H1 (cell line): ENCODE results near the gene SFRP5. TPM values are rescaled to one million over a fixed set of nuclear protein-coding genes. Genes with fewer than 3 reads are reported as not detected.

Experiments
- CTCF ChIA-PET: fragments of 300-600 bp; sonication (Branson Sonifier 250); formaldehyde crosslinking; loops from one replicate; lab custom pipeline; 2021; ENCODE audit not compliant: partially characterized antibody; lab: Charles Lee
- POLR2A ChIA-PET: fragments of 300-600 bp; sonication (Branson Sonifier 250); formaldehyde crosslinking; loops from one replicate; lab custom pipeline; 2021; ENCODE audit warnings: inconsistent platforms; ENCODE audit not compliant: partially characterized antibody; lab: Charles Lee
- DNase-seq, 2 experiments: peaks; one replicate each; pipeline versions ENCODE4 v3.0.0 to v3.0.0-alpha.2; 2010 to 2022; ENCODE audit warnings: low spot score in 2 of 2, low read depth in 1 of 2, mixed read lengths in 1 of 2
- FAIRE-seq: peaks from 2 replicates; lab custom pipeline; 2011; peaks lifted over from hg19 to GRCh38; lab: Jason Lieb, UNC
- H2AFZ ChIP-seq: 2 replicates; pipeline ENCODE4 v1.8.1; 2012; ENCODE audit warnings: low read length, inconsistent platforms
- H2AK5ac ChIP-seq: 2 replicates; pipeline ENCODE4 v1.6.1; 2013; ENCODE audit warnings: low read depth, low read length
- H2BK120ac ChIP-seq: replicated peaks from 2 replicates; pipeline ENCODE3; 2013; ENCODE audit warnings: low read depth, low read length, inconsistent platforms
- H2BK12ac ChIP-seq: 2 replicates; pipeline ENCODE4 v1.6.1; 2013; ENCODE audit warnings: low read depth, low read length
- H2BK15ac ChIP-seq: 2 replicates; pipeline ENCODE4 v1.6.1; 2013; ENCODE audit warnings: low read length
- H2BK20ac ChIP-seq: 2 replicates; pipeline ENCODE4 v1.6.1; 2013; ENCODE audit warnings: low read length
- H2BK5ac ChIP-seq: 2 replicates; pipeline ENCODE4 v1.6.1; 2013; ENCODE audit warnings: low read depth, low read length
- H3K14ac ChIP-seq: 2 replicates; pipeline ENCODE4 v1.6.1; 2013; ENCODE audit warnings: inconsistent platforms; ENCODE audit not compliant: insufficient read length
- H3K18ac ChIP-seq: 2 replicates; pipeline ENCODE4 v1.6.1; 2013; ENCODE audit warnings: low read length; ENCODE audit errors: extremely low read depth
- H3K23ac ChIP-seq: 2 replicates; pipeline ENCODE4 v1.6.1; 2013; ENCODE audit warnings: inconsistent platforms; ENCODE audit not compliant: insufficient read length
- H3K23me2 ChIP-seq: 2 replicates; pipeline ENCODE4 v1.6.1; 2013; ENCODE audit warnings: low read depth, low read length
- H3K27ac ChIP-seq: 2 replicates; pipeline ENCODE4 v1.6.1; 2011; ENCODE audit warnings: low read depth, low read length, inconsistent platforms
- H3K27me3 ChIP-seq, 4 experiments: replicated peaks in 1 of 4; 1 replicate in 1 of 4; 2 replicates in 3 of 4; pipeline versions ENCODE4 v1.6.1 to v1.8.1; 2011 to 2013; ENCODE audit warnings: low read length in 3 of 4, mild to moderate bottlenecking in 3 of 4, inconsistent platforms in 2 of 4, mixed read lengths in 2 of 4, moderate library complexity in 1 of 4; ENCODE audit not compliant: control insufficient read depth in 3 of 4, insufficient read depth in 3 of 4; ENCODE audit errors: extremely low read depth in 1 of 4
- H3K36me3 ChIP-seq, 4 experiments: 2 replicates each; pipeline versions ENCODE4 v1.6.1 to v1.8.1; 2011 to 2013; ENCODE audit warnings: mild to moderate bottlenecking in 4 of 4, low read length in 3 of 4, moderate library complexity in 2 of 4, control low read depth in 1 of 4, inconsistent platforms in 1 of 4; ENCODE audit not compliant: insufficient read depth in 4 of 4, control insufficient read depth in 2 of 4
- H3K4ac ChIP-seq: replicated peaks from 2 replicates; pipeline ENCODE3; 2013; ENCODE audit warnings: low read length, low read depth, mixed read lengths, inconsistent platforms; ENCODE audit not compliant: insufficient read length
- H3K4me1 ChIP-seq, 4 experiments: replicated peaks in 1 of 4; 1 replicate in 1 of 4; 2 replicates in 3 of 4; pipeline versions ENCODE4 v1.6.1 to v1.8.1; 2011 to 2013; ENCODE audit warnings: low read length in 3 of 4, inconsistent platforms in 2 of 4, mixed read lengths in 1 of 4; ENCODE audit not compliant: insufficient read depth in 4 of 4, control insufficient read depth in 3 of 4
- H3K4me2 ChIP-seq, 2 experiments: 2 replicates each; pipeline versions ENCODE4 v1.6.1 to v1.8.1; 2011 to 2013; ENCODE audit warnings: low read depth in 2 of 2, low read length in 2 of 2, control low read depth in 1 of 2, inconsistent platforms in 1 of 2, mild to moderate bottlenecking in 1 of 2; ENCODE audit not compliant: insufficient read depth in 1 of 2
- H3K4me3 ChIP-seq, 4 experiments: fragments of 200-600, 300-600 bp in 1 of 4; sonication (generic), shearing (Covaris generic), sonication (Bioruptor Twin) in 1 of 4; 2 replicates each; pipeline versions ENCODE4 v1.5.1 to v1.8.1; 2011 to 2016; ENCODE audit warnings: low read length in 4 of 4, low read depth in 3 of 4, control low read depth in 2 of 4, inconsistent platforms in 2 of 4, mild to moderate bottlenecking in 2 of 4, mixed read lengths in 1 of 4, moderate library complexity in 1 of 4; ENCODE audit not compliant: insufficient read depth in 2 of 4; ENCODE audit errors: extremely low read depth in 1 of 4
- H3K56ac ChIP-seq: replicated peaks from 2 replicates; pipeline ENCODE3; 2013; ENCODE audit warnings: low read depth, mild to moderate bottlenecking, mixed read lengths, low read length, inconsistent platforms; ENCODE audit not compliant: insufficient read length
- H3K79me1 ChIP-seq: 2 replicates; pipeline ENCODE4 v1.6.1; 2013; ENCODE audit warnings: low read depth, low read length, control low read depth
- H3K79me2 ChIP-seq, 2 experiments: 2 replicates each; pipeline versions ENCODE4 v1.6.1 to v1.8.1; 2012 to 2013; ENCODE audit warnings: low read length in 2 of 2, mild to moderate bottlenecking in 2 of 2, inconsistent platforms in 1 of 2; ENCODE audit not compliant: insufficient read depth in 2 of 2, control insufficient read depth in 1 of 2
- H3K9ac ChIP-seq, 4 experiments: replicated peaks in 1 of 4; 1 replicate in 1 of 4; 2 replicates in 3 of 4; pipeline versions ENCODE4 v1.6.1 to v1.8.1; 2011 to 2013; ENCODE audit warnings: low read depth in 3 of 4, low read length in 3 of 4, control low read depth in 2 of 4, mild to moderate bottlenecking in 2 of 4, moderate library complexity in 2 of 4, inconsistent platforms in 1 of 4; ENCODE audit errors: extremely low read depth in 1 of 4
- H3K9me3 ChIP-seq, 2 experiments: 2 replicates each; pipeline versions ENCODE4 v1.6.1 to v1.8.1; 2012 to 2013; ENCODE audit warnings: mild to moderate bottlenecking in 2 of 2, moderate library complexity in 2 of 2, control low read depth in 1 of 2, inconsistent platforms in 1 of 2, low read depth in 1 of 2, low read length in 1 of 2, mixed read lengths in 1 of 2; ENCODE audit not compliant: insufficient read depth in 2 of 2
- H4K20me1 ChIP-seq, 2 experiments: replicated peaks in 1 of 2; 2 replicates each; pipeline versions ENCODE3 to v1.8.1; 2011 to 2013; ENCODE audit warnings: inconsistent platforms in 2 of 2, low read length in 2 of 2, mild to moderate bottlenecking in 1 of 2; ENCODE audit not compliant: insufficient read depth in 2 of 2, control insufficient read depth in 1 of 2
- H4K5ac ChIP-seq: 2 replicates; pipeline ENCODE4 v1.6.1; 2013; ENCODE audit warnings: low read length, low read depth, mixed read lengths, inconsistent platforms; ENCODE audit not compliant: insufficient read length
- H4K8ac ChIP-seq: 2 replicates; pipeline ENCODE4 v1.8.0; 2013; ENCODE audit warnings: mild to moderate bottlenecking, moderate library complexity, low read length, inconsistent platforms; ENCODE audit not compliant: insufficient read depth; ENCODE audit errors: extremely low read depth
- H4K91ac ChIP-seq: replicated peaks from 2 replicates; pipeline ENCODE3; 2013; ENCODE audit warnings: low read length, mixed read lengths, inconsistent platforms; ENCODE audit not compliant: insufficient read length
- CHD2 ChIP-seq: IDR thresholded peaks from 2 replicates; pipeline ENCODE4 v1.6.1; 2012; ENCODE audit warnings: low read length, improper control_type of control experiment
- WGBS, 2 experiments: shearing (Covaris generic) in 1 of 2; methylation state at CpG; one replicate each; pipeline versions ENCODE4 v1.1.6 to v1.1.7; 2013 to 2015; ENCODE audit warnings: low lambda C conversion rate in 2 of 2, mixed read lengths in 2 of 2, inconsistent platforms in 1 of 2, low coverage in 1 of 2, missing lambda C conversion rate in 1 of 2; ENCODE audit not compliant: insufficient replicate concordance in 2 of 2, insufficient coverage in 1 of 2, insufficient read length in 1 of 2; ENCODE audit errors: extremely low coverage in 1 of 2, missing lambda C conversion rate in 1 of 2; 5-methylcytosine and 5-hydroxymethylcytosine counted together
- polyA plus RNA-seq, 7 experiments: library from polyadenylated mRNA; depleted of rRNA in 3 of 7; stranded (reverse) in 5 of 7; unstranded in 2 of 7; fragments of >200 nt in 5 of 7; fragments of 200-250 nt in 2 of 7; gene quantifications; 1 replicate in 5 of 7; 2 replicates in 1 of 7; 4 replicates in 1 of 7; pipeline versions ENCODE4 v1.2.1 to v1.2.3, GENCODE V29; 2011 to 2013; ENCODE audit warnings: missing spikeins in 2 of 7, mixed read lengths in 2 of 7
- total RNA-seq: library from RNA; stranded (reverse); fragmentation: NEBNext Ultra II Directional; extraction: Animal tissue kit (Norgen Biotek cat#: 25700); gene quantifications from 2 replicates; pipeline ENCODE4 v1.2.1, GENCODE V29; 2021

Gene SFRP5
- total and polyA plus RNA-seq, 2 of the 8 experiments (the other 6 are each of a cell fraction or from before 2014, with no cell fraction given) = 3.9 to 5.9 TPM

DNA sequence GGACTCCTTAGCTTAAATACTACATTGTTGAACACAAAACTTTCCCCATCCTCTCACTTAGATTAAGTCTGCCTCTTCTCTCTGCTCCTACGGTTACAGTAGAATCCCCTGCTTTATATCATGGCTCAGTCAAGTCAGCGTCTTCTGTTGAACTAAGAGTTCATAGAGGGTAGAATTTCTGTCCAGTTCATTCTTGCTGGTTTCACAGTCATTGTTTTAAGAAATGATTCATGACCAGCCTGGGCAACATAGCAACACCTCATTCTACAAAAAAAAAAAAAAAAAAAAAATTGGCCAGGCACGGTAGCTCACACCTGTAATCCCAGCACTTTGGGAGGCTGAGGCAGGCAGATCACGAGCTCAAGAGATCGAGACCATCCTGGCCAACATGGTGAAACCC, 38.5 kb downstream of the SFRP5 start:
- peaks cover 4 to 9% of the 10 kb centered on the region in 2 experiments; a peak in 3 of 4 replicates for H3K79me2 ChIP-seq
- no peak overlapping the region for H3K9ac ChIP-seq
- H3K4me3 ChIP-seq = no peak overlapping the region
- H3K23ac ChIP-seq = no peak overlapping the region
- H3K14ac ChIP-seq = no peak overlapping the region
- no peak overlapping the region for H3K4me2 ChIP-seq
- no peak overlapping the region for H2AK5ac ChIP-seq
- H2BK5ac ChIP-seq = no peak overlapping the region
- H3K18ac ChIP-seq = no peak overlapping the region
- DNase-seq (no peak), FAIRE-seq (no peak)
- no peak overlapping the region for H2BK15ac ChIP-seq
- no peak overlapping the region for H2BK12ac ChIP-seq
- no peak overlapping the region for H2AFZ ChIP-seq
- POLR2A ChIA-PET = interaction anchor here (1.0 to 15.1 kb wide), 2 partner anchors 20 to 57 kb away, joined by 3 to 234 read pairs; partner anchors contain the start of gene MARVELD1
- H3K23me2 ChIP-seq = peaks cover 9% of the 10 kb centered on the region
- H3K4ac ChIP-seq = no peak overlapping the region
- no peak for TF ChIP-seq CHD2
- WGBS, 2 experiments = 88% methylated on average over 5 of the region's 5 CpGs; no CpG with 5 or more reads in 1 of the 2 experiments
- no peak overlapping the region for H3K27ac ChIP-seq
- peaks cover 6% of the 10 kb centered on the region for H3K79me1 ChIP-seq
- H4K5ac ChIP-seq = no peak overlapping the region
- no peak overlapping the region for H4K91ac ChIP-seq
- H4K20me1 ChIP-seq = peaks cover 3% of the 10 kb centered on the region in 2 experiments
- H2BK120ac ChIP-seq = no peak overlapping the region
- CTCF ChIA-PET = interaction anchor here (0.7 to 15.1 kb wide), 11 partner anchors 10 to 161 kb away, joined by 3 to 773 read pairs (median 11); partner anchors contain the start of genes AVPI1 and MARVELD1
- peaks cover 12 to 21% (median 17%) of the 10 kb centered on the region in 4 experiments for H3K27me3 ChIP-seq
- H3K56ac ChIP-seq = no peak overlapping the region
- H2BK20ac ChIP-seq = no peak overlapping the region
- H3K36me3 ChIP-seq = peaks cover 0 to 3% (median 0%) of the 10 kb centered on the region in 4 experiments; a peak in 1 of 8 replicates
- H3K9me3 ChIP-seq = peaks cover 6 to 7% of the 10 kb centered on the region in 2 experiments
- no peak overlapping the region for H4K8ac ChIP-seq
- H3K4me1 ChIP-seq = peaks cover 0 to 6% (median 3%) of the 10 kb centered on the region in 4 experiments; a peak in 5 of 7 replicates
